NCI-H524 treated with DMSO at 0.1 percent for 48 hours (cell line): Measurements from ENCODE around the gene LIPN.

Experiments
- DNase-seq: peaks from one replicate; lab custom pipeline; 2025; lab: John Stamatoyannopoulos, UW

Gene LIPN

GRCh38 chr10:88786032-88786770, 26.4 kb downstream of the LIPN start:
- DNase-seq: no peak

- DNase-seq: no peak
Measured at GRCh38 chr10:88787463-88787862, 27.6 kb downstream of the LIPN start.

- no peak for DNase-seq
Measured at GRCh38 chr10:88788924-88789323, 29.1 kb downstream of the LIPN start.

DNA sequence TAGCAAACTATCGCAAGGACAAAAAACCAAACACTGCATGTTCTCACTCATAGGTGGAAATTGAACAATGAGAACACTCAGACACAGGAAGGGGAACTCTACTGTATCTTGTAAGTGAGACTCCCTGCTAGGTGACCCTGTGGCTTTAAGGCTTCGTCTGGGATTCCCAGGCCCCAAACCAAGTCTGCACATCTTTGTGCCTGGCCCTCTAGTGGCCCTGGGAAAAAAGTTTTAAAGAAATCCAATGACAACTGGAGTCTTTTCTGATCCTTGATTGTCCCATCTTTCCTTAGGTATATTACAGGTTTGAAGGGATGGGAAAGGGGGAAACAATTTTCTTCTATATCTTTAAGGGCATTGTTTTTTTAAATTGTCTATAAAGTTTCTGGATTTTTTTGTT, 32.1 kb downstream of the LIPN start:
- no peak for DNase-seq

DNA sequence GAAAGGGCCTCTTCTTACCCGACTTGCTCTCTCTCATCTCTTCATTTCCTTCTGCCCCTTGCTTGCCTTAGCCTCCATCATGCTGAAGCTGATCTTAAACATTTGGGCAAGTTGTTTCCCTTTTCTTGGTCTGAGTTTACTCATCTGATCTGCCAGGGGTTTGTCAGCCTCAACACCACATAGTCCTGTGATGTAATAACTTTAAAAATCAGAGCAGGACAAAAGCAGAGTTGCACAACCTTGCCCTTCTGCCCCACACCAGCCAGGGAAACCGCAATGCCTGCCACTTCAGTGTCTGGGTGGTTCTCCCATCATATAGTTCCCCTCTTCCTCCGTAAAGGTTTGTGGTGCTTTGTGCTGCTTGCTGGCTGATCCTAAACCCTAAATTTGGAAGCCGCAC, 32.8 kb downstream of the LIPN start:
- DNase-seq: no peak

DNA sequence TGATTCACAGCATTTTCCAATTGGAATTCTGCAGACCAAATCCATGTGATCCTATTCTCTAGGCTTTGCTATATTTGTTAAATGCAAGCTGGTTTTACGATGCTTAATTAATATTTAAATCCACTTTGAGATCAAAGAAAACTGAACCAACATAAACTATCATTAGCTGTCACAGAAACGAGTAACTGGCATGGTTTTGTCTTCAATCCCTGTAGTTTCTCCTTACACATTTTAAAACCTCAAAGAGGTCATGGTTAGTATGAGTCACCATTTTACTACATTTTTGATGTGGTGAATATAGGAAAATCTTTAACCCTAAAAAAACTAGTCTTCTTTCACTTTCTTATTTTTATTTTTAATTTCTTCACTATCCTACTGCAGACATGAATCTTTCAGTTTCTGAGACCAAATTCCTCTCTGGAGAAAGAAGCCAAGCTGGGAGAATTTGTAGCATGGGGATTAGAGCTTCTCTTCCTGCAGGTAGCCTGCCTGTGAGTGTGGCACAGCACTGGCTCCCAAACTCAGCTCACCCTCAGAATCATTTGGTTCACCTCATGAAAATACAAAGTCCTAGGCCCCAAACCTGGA, 34.0 kb downstream of the LIPN start:
- DNase-seq: no peak

DNA sequence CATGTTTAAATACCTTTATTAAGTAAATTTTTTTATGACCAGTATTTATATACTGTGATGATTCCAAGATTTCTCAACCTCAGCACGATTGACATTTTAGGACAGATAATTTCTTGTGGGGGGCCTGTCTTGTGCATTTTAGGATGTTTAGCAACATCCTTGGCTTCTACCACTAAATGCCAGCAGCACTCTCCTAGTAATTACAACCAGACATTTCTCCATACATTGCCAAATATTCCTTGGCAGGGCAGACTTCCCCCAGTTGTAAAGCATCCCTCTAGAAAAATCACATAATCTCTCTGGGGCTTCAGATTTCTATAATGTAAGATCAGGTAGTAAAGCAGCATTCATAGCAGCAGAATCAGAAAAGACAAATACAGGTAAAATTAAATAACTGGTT, 34.9 kb downstream of the LIPN start:
- DNase-seq: no peak

- peak; percentile 22 for DNase-seq
Measured at GRCh38 chr10:88800152-88801125, 40.6 kb downstream of the LIPN start.

- no peak for DNase-seq
Measured at GRCh38 chr10:88802523-88803285, 42.9 kb downstream of the LIPN start, which contains the start of gene LIPM. Gene LIPM, plus strand, starts transcription at chr10:88802730. Its CDS starts 167 bp downstream, at chr10:88802897.

- DNase-seq: no peak
Measured at GRCh38 chr10:88803641-88804040, 43.8 kb downstream of the LIPN start.

DNA sequence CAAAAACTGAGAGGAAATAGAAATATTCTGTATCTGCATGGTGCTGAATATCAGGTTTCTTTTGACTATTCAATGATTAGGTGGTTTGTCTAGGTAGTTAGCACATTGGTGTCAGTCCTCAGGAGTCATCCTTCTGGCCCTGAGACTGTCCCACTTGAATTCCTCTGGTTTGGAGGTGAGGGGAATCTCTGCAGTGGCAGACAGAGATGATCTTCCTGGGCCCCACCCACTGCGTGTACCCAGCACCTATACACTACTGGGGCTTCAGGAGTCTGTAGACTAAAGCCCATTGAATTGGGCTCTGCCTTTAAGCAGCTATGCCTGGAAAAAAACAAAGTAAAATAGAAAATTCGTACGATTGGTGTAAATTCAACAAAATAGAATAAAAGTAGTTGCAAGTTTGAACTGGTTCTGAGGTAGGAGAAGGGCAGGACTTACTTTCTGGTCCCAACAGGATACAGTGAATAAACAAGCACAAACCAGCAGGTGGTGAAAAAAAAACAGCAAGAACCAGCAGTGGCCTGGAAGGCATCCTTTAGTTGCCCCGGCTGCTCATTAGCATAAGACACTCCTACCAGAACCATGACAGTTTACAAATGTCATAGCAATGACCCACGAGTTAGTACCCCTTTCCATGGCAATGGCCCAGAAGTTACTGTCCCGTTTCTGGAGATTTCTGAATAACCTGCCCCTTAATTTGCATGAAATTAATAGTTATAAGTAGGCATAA, 44.4 kb downstream of the LIPN start:
- DNase-seq: no peak

DNA sequence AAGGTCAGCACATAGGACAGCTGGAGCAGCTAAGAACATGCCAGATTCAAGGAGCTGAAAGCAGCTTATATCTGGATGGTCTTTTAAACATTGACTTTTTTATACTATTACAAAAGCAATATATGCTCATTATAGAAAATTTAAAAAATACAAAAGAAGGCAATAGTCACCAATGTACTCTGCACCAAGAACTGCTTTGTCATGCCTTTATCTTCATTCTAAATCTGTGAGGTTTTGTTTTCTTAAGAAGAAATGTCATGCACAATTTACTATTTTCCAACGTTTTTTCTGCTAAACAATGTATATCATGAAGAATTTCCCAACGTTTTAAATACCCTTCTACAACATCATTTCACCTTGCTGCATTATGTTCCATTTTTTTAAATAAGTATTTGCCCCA, 45.5 kb downstream of the LIPN start:
- no peak for DNase-seq

- no peak for DNase-seq
Measured at GRCh38 chr10:88805924-88806323, 46.1 kb downstream of the LIPN start.

- no peak for DNase-seq
Measured at GRCh38 chr10:88809621-88810020, 49.8 kb downstream of the LIPN start.

DNA sequence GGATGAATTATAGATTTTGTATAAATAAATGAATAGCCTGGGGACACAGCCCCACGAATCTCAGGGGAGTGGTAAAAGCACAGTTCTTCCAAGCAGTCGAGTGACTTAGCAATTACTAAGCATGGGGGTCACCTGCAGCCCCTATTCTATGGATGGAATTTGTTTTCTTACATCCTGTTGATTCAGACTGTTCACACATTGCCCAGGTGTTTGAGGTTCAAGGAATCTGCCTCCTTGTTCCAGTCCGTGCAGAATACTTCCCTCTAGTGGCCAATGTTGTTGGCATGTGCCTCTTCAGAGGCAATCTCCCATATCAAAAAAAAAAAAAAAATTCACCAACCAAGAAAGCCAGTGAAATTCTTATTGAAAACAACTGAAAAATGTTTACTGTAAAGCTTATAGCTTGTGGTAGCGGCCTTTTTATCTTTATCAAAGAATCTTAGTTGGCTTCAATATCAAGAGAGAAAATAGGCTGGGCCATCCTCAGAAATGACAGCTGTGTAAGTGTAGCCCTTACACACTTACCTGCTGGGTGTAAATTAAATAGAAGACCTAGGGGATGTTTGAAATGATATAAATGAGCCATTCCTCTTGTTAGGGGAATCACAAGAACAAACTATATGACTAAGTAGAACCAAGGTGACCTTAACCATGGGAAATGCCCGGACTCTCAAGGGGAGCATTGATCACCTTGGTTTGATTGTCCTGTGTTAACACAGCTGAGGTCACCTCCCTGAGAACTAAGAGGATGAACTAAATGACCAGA, 50.6 kb downstream of the LIPN start:
- no peak for DNase-seq

- DNase-seq: no peak
Measured at GRCh38 chr10:88813200-88813599, 53.4 kb downstream of the LIPN start.

DNA sequence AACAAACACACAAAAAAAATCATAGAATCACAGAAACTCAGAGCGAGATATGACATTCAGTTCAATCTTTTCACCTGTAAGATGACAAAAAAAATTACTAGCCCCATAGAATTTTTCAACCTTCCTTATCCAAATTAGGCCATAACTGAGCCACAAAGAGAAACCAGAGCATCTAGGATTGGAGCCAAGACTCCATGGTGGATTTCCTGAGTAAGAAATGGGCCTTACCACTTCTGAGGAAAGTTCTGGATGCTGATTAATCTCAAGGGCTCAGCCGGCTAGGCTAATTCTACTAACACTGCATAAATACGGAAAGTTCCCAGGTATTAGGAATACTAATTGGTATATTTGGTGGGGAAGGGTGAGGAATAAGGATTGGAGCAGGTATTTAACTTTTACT, 59.5 kb downstream of the LIPN start:
- no peak for DNase-seq

- no peak for DNase-seq
Measured at GRCh38 chr10:88820748-88821401, 61.1 kb downstream of the LIPN start.

DNA sequence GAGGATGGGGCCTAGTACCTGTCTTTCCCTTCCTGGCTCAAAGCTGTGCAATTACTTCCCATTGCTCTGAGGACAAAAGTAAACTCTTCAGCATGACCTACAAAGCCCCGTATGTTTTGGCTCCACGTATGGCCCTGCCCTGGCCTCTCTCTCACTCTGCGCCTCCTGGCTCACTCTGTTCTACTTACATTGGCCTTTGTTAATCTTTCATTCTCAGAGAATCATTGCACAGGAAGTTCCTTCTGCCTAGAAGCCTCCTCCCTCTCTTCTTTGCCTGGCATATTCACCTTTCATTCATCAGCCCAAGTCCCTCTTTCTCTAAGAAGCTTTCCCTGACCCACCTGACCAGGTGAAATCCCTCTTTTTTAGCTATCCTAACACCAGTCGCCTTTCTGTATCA, 66.6 kb downstream of the LIPN start:
- no peak for DNase-seq

- no peak for DNase-seq
Measured at GRCh38 chr10:88827671-88828070, 67.9 kb downstream of the LIPN start.
